ENCODE measurements around the gene ZMYM5. TPM values are rescaled to one million over a fixed set of nuclear protein-coding genes. Genes with fewer than 3 reads are reported as not detected.
"Not testable (repeated sequence)": the region's sequence is repeated elsewhere in the genome, so short reads cannot be mapped to it uniquely, and the experiment has no call there.

ZMYM5 gene
- total RNA-seq, 1 donor from 2014 or later, result 15.8 TPM

GRCh38 chr13:19822673-19823072 is 40.8 kb downstream of the ZMYM5 start:
- DNase-seq (ENCODE audit: low read depth), result no peak

- DNase-seq (ENCODE audit: low read depth), result peak; percentile 19
These were observed 45.1 kb downstream of the ZMYM5 start for GRCh38 chr13:19818223-19818842.

- DNase-seq (ENCODE audit: low read depth), result peak; percentile 16
These were observed 45.8 kb downstream of the ZMYM5 start for GRCh38 chr13:19817510-19818158.

- no peak for DNase-seq (ENCODE audit: low read depth)
These were observed 46.3 kb downstream of the ZMYM5 start for GRCh38 chr13:19817106-19817505.

GRCh38 chr13:19815842-19816241 is 47.6 kb downstream of the ZMYM5 start:
- not testable (repeated sequence) for DNase-seq (ENCODE audit: low read depth)

GRCh38 chr13:19810996-19811881 is 52.2 kb downstream of the ZMYM5 start:
- DNase-seq (ENCODE audit: low read depth), result no peak

- no peak for DNase-seq (ENCODE audit: low read depth)
These were observed 53.3 kb downstream of the ZMYM5 start for GRCh38 chr13:19810151-19810550.

- no peak for DNase-seq (ENCODE audit: low read depth)
These were observed 57.7 kb downstream of the ZMYM5 start for GRCh38 chr13:19805765-19806164.

GRCh38 chr13:19795956-19796355 is 67.5 kb downstream of the ZMYM5 start:
- DNase-seq (ENCODE audit: low read depth), result no peak

- DNase-seq (ENCODE audit: low read depth), result peak; percentile 45
These were observed 68.8 kb downstream of the ZMYM5 start for GRCh38 chr13:19794631-19795030.

- DNase-seq (ENCODE audit: low read depth), result no peak
These were observed 71.4 kb downstream of the ZMYM5 start for GRCh38 chr13:19791953-19792537.

- DNase-seq (ENCODE audit: low read depth), result peak; percentile 86
These were observed 80.4 kb downstream of the ZMYM5 start, which contains the start of gene PSPC1 for GRCh38 chr13:19782727-19783682. Gene PSPC1, minus strand, starts transcription at chr13:19782945. Its CDS starts 188 bp downstream, at chr13:19782757.

- DNase-seq (ENCODE audit: low read depth), result no peak
These were observed 81.3 kb downstream of the ZMYM5 start for GRCh38 chr13:19782049-19782726.

- DNase-seq (ENCODE audit: low read depth), result no peak
These were observed 81.9 kb downstream of the ZMYM5 start for GRCh38 chr13:19781526-19781925.

- DNase-seq (ENCODE audit: low read depth), result not testable (repeated sequence)
These were observed 82.6 kb downstream of the ZMYM5 start for GRCh38 chr13:19780753-19781418.

Other genes starting within 250 kb of the ZMYM5 start
- gene MPHOSPH8, start 230.0 kb downstream of the ZMYM5 start, total RNA-seq, result 11.8 and 26.7 TPM in 2 replicates
- gene PSPC1, start 80.7 kb downstream of the ZMYM5 start, total RNA-seq, result 71.4 and 81.0 TPM in 2 replicates
- gene ZMYM2, start 95.1 kb upstream of the ZMYM5 start, total RNA-seq, result 57.3 and 105 TPM in 2 replicates